Transverse colon (tissue), 4 donors: ENCODE measurements around the gene TSG101.

Experiments used
- CTCF ChIP-seq, 5 experiments: fragments of 200-600 bp in 3 of 5; fragments of 450-650 bp in 2 of 5; sonication (generic) in 3 of 5; IDR thresholded peaks; 1 replicate in 2 of 5; 2 replicates in 3 of 5; pipeline ENCODE4 v1.5.1; 2016 to 2017; ENCODE audit warnings: antibody characterized with exemption in 5 of 5, inconsistent platforms in 3 of 5, mild to moderate bottlenecking in 2 of 5, moderate library complexity in 1 of 5
- POLR2A ChIP-seq: fragments of 450-650 bp; IDR thresholded peaks from one replicate; pipeline ENCODE4 v1.6.1; 2016; ENCODE audit warnings: antibody characterized with exemption, mild to moderate bottlenecking, moderate library complexity
- POLR2AphosphoS5 ChIP-seq, 3 donors: sonication (generic); formaldehyde crosslinking; IDR thresholded peaks; one replicate each; pipeline ENCODE4 v1.6.1; 2016; ENCODE audit warnings: antibody characterized with exemption in 3 of 3

GRCh38 chr11:18463439-18463838 is 63.3 kb downstream of the TSG101 start:
- TF ChIP-seq CTCF (IDR thresholded peaks at IDR 0.05): no peak
- TF ChIP-seq POLR2A: no peak
- TF ChIP-seq POLR2AphosphoS5 (IDR thresholded peaks at IDR 0.05): no peak
